ENCODE data around the gene MRPL14.
A peak's percentile ranks its signal among the peaks of the same experiment; 100 is the strongest.

MRPL14 gene

GRCh38 chr6:44071670-44072451, 55.4 kb downstream of the MRPL14 start:
- peak; percentile 9; the same call in 2 of the 3 replicates for ATAC-seq
- TF ChIP-seq ZFP3 (CRISPR knock-in tag; IDR thresholded peaks at IDR 0.05) = no peak
- TF ChIP-seq SNAI2 (CRISPR knock-in tag; IDR thresholded peaks at IDR 0.05) = no peak
- no peak for TF ChIP-seq BACH2 (CRISPR knock-in tag; IDR thresholded peaks at IDR 0.05; ENCODE audit: borderline replicate concordance)
- TF ChIP-seq ZNF565 (CRISPR knock-in tag; conservative IDR thresholded peaks at IDR 0.05; ENCODE audit: low read depth) = no peak

- no peak for ATAC-seq
- TF ChIP-seq ISL1 (CRISPR knock-in tag; IDR thresholded peaks at IDR 0.05) (no peak), ZFP30 (CRISPR knock-in tag; IDR thresholded peaks at IDR 0.05) (no peak), ZNF565 (CRISPR knock-in tag; conservative IDR thresholded peaks at IDR 0.05; ENCODE audit: low read depth) (no peak), PATZ1 (CRISPR knock-in tag; IDR thresholded peaks at IDR 0.05; ENCODE audit: borderline replicate concordance) (no peak), CREB5 (CRISPR knock-in tag; IDR thresholded peaks at IDR 0.05; ENCODE audit: low read depth) (no peak), CSDC2 (CRISPR knock-in tag; IDR thresholded peaks at IDR 0.05) (no peak), ZFP3 (CRISPR knock-in tag; IDR thresholded peaks at IDR 0.05) (no peak), PPARA (CRISPR knock-in tag; IDR thresholded peaks at IDR 0.05; ENCODE audit: borderline replicate concordance) (no peak), SNAI2 (CRISPR knock-in tag; IDR thresholded peaks at IDR 0.05) (no peak), ZNF8 (CRISPR knock-in tag; IDR thresholded peaks at IDR 0.05) (no peak), GLIS3 (CRISPR knock-in tag; IDR thresholded peaks at IDR 0.05) (no peak), ZNF70 (CRISPR knock-in tag; IDR thresholded peaks at IDR 0.05) (no peak), TOX (CRISPR knock-in tag; IDR thresholded peaks at IDR 0.05; ENCODE audit: borderline replicate concordance) (no peak), ARNTL (CRISPR knock-in tag; IDR thresholded peaks at IDR 0.05; ENCODE audit: borderline replicate concordance, low read depth) (no peak)
These were observed 58.5 kb downstream of the MRPL14 start for GRCh38 chr6:44068607-44069296.

GRCh38 chr6:44067173-44068139, 59.8 kb downstream of the MRPL14 start:
- ATAC-seq = no peak

GRCh38 chr6:44066394-44067172, 60.7 kb downstream of the MRPL14 start:
- no peak for ATAC-seq
- no peak for TF ChIP-seq ZFP30 (CRISPR knock-in tag; IDR thresholded peaks at IDR 0.05)

More at GRCh38 chr6:44067173-44068139, 59.8 kb downstream of the MRPL14 start:
- TF ChIP-seq TOX (CRISPR knock-in tag; IDR thresholded peaks at IDR 0.05; ENCODE audit: borderline replicate concordance) = no peak

GRCh38 chr6:44065443-44066140, 61.7 kb downstream of the MRPL14 start:
- ATAC-seq = no peak
- TF ChIP-seq ZFP3 (CRISPR knock-in tag; IDR thresholded peaks at IDR 0.05) (no peak), GLIS3 (CRISPR knock-in tag; IDR thresholded peaks at IDR 0.05) (no peak)

- ATAC-seq = no peak
- TF ChIP-seq CREB5 (CRISPR knock-in tag; IDR thresholded peaks at IDR 0.05; ENCODE audit: low read depth) (no peak), ARNTL (CRISPR knock-in tag; IDR thresholded peaks at IDR 0.05; ENCODE audit: borderline replicate concordance, low read depth) (no peak), PPARA (CRISPR knock-in tag; IDR thresholded peaks at IDR 0.05; ENCODE audit: borderline replicate concordance) (no peak), CSRNP3 (CRISPR knock-in tag; IDR thresholded peaks at IDR 0.05) (no peak)
These were observed 62.3 kb downstream of the MRPL14 start for GRCh38 chr6:44064948-44065272.
